Purkinje cell (primary cell): ENCODE results near the gene MEAF6. TPM values are rescaled to one million over a fixed set of nuclear protein-coding genes. Genes with fewer than 3 reads are reported as not detected.

Source experiments
- polyA plus RNA-seq: library from polyadenylated mRNA; unstranded; fragments of >200 nt; fragmentation: Nextera tagmentation; gene quantifications from 2 replicates; pipeline ENCODE4 v1.2.1, GENCODE V29; 2014

MEAF6 gene
- 35.8 and 53.3 TPM in 2 replicates for polyA plus RNA-seq

GRCh38 chr1:37514350-37515184, at the start of gene MEAF6:
Gene MEAF6, minus strand, starts transcription at chr1:37514766. Its CDS starts 20 bp downstream, at chr1:37514746.

GRCh38 chr1:37556712-37557196, 42.2 kb upstream of the MEAF6 start, which contains the start of gene DNALI1:
Gene DNALI1, plus strand, starts transcription at chr1:37556940. Its CDS starts 55 bp downstream, at chr1:37556995.

DNA sequence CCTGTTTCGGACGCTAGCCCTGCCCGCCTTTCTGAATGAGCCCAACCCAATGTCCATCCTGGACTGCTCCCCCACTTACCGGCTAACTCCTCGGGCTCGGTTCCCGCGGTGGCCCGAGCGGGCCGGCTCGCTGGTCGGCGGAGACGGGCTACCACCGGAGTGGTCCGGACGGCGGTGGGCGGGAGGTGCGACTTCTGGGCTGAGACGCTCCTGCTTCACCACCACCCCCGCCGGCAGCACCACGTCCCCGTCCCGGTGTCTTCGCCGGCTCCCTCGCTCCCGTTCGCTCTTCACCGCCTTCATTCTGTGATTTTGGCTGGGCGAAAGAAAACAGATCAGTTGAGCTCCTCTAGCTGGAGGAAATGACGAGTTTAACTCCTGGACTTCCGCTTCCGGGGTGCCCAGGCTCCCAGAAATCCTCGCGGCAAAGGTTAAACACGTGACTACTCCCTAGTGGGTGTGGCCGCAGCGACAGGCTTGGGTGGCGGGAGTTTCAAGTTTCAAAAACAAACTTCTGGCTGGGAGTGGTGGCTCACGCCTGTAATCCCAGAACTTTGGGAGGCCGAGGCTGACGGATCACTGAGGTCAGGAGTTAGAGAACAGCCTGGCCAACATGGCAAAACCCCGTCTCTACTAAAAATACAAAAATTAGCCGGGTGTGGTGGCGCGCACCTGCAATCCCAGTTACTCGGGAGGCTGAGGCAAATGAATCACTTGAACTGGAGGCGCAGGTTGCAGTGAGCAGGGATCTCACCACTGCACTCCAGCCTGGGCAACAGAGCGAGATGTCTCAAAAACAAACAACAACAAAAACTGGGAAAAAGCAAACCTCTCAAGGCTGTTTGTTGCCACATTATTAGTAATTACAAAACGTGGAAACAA, 39.6 kb upstream of the MEAF6 start, which contains the start of gene SNIP1:
Gene SNIP1, minus strand, starts transcription at position 367 of the 882 bp plus-strand sequence. Its CDS starts 64 bp downstream, at position 303.

GRCh38 chr1:37474046-37474696, 40.4 kb downstream of the MEAF6 start, which contains the start of gene ZC3H12A:
Gene ZC3H12A, plus strand, starts transcription at chr1:37474580. Its CDS starts 917 bp downstream, at chr1:37475497.

Other genes starting within 250 kb of the MEAF6 start
- gene ZC3H12A, start 40.2 kb downstream of the MEAF6 start, polyA plus RNA-seq, result not detected in 2 replicates
- gene SNIP1, start 39.5 kb upstream of the MEAF6 start, polyA plus RNA-seq, result 2.3 and 2.8 TPM in 2 replicates
- gene DNALI1, start 42.2 kb upstream of the MEAF6 start, polyA plus RNA-seq, result 8.0 and 9.0 TPM in 2 replicates
- gene GNL2, start 81.2 kb upstream of the MEAF6 start, polyA plus RNA-seq, result 13.2 and 18.2 TPM in 2 replicates
- not detected in 2 replicates for gene RSPO1, start 120.1 kb upstream of the MEAF6 start, polyA plus RNA-seq
- 0.44 and 2.9 TPM in 2 replicates for gene CDCA8, start 177.8 kb upstream of the MEAF6 start, polyA plus RNA-seq